Measurements from ENCODE around the gene VPS13D.

GRCh38 chr1:12228979-12229378 lies 851 bp upstream of the VPS13D start:
- TF ChIP-seq, protein P1, sequence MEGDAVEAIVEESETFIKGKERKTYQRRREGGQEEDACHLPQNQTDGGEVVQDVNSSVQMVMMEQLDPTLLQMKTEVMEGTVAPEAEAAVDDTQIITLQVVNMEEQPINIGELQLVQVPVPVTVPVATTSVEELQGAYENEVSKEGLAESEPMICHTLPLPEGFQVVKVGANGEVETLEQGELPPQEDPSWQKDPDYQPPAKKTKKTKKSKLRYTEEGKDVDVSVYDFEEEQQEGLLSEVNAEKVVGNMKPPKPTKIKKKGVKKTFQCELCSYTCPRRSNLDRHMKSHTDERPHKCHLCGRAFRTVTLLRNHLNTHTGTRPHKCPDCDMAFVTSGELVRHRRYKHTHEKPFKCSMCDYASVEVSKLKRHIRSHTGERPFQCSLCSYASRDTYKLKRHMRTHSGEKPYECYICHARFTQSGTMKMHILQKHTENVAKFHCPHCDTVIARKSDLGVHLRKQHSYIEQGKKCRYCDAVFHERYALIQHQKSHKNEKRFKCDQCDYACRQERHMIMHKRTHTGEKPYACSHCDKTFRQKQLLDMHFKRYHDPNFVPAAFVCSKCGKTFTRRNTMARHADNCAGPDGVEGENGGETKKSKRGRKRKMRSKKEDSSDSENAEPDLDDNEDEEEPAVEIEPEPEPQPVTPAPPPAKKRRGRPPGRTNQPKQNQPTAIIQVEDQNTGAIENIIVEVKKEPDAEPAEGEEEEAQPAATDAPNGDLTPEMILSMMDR (IDR thresholded peaks at IDR 0.05) = no peak
- TF ChIP-seq POLR2AphosphoS5 (IDR thresholded peaks at IDR 0.05; ENCODE audit: insufficient read depth in 1 of 2, low read depth in 1 of 2) (no peak), POLR2A (IDR thresholded peaks at IDR 0.05) (no peak)

Measured in vagina (tissue), 2 donors.